ENCODE data around the gene RAB38.

DNA sequence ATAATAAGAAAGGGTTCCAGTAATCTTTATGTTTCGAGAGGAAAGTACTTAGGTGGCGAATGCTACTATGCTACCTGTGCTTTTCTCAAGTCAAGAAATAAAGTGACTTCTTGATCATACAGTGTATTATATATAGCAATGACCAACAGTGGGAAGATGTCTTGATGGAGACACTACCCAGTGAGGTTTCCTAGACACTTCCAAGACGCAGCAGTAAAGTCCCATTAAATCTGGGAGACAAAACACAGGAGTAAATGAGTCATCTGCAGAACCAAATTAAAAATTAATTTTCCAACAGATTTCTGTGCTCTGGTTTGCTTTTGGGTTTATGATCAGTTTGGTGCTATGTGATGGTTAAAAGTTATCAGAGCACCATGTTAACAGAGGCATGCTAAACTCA is 29.1 kb upstream of the RAB38 start:
- TF ChIP-seq, protein P1, sequence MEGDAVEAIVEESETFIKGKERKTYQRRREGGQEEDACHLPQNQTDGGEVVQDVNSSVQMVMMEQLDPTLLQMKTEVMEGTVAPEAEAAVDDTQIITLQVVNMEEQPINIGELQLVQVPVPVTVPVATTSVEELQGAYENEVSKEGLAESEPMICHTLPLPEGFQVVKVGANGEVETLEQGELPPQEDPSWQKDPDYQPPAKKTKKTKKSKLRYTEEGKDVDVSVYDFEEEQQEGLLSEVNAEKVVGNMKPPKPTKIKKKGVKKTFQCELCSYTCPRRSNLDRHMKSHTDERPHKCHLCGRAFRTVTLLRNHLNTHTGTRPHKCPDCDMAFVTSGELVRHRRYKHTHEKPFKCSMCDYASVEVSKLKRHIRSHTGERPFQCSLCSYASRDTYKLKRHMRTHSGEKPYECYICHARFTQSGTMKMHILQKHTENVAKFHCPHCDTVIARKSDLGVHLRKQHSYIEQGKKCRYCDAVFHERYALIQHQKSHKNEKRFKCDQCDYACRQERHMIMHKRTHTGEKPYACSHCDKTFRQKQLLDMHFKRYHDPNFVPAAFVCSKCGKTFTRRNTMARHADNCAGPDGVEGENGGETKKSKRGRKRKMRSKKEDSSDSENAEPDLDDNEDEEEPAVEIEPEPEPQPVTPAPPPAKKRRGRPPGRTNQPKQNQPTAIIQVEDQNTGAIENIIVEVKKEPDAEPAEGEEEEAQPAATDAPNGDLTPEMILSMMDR (IDR thresholded peaks at IDR 0.05): no peak
- TF ChIP-seq, protein P2, sequence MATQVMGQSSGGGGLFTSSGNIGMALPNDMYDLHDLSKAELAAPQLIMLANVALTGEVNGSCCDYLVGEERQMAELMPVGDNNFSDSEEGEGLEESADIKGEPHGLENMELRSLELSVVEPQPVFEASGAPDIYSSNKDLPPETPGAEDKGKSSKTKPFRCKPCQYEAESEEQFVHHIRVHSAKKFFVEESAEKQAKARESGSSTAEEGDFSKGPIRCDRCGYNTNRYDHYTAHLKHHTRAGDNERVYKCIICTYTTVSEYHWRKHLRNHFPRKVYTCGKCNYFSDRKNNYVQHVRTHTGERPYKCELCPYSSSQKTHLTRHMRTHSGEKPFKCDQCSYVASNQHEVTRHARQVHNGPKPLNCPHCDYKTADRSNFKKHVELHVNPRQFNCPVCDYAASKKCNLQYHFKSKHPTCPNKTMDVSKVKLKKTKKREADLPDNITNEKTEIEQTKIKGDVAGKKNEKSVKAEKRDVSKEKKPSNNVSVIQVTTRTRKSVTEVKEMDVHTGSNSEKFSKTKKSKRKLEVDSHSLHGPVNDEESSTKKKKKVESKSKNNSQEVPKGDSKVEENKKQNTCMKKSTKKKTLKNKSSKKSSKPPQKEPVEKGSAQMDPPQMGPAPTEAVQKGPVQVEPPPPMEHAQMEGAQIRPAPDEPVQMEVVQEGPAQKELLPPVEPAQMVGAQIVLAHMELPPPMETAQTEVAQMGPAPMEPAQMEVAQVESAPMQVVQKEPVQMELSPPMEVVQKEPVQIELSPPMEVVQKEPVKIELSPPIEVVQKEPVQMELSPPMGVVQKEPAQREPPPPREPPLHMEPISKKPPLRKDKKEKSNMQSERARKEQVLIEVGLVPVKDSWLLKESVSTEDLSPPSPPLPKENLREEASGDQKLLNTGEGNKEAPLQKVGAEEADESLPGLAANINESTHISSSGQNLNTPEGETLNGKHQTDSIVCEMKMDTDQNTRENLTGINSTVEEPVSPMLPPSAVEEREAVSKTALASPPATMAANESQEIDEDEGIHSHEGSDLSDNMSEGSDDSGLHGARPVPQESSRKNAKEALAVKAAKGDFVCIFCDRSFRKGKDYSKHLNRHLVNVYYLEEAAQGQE (IDR thresholded peaks at IDR 0.05; ENCODE audit: insufficient read depth in 1 of 2, low read depth in 2 of 2, low read length in 1 of 2): no peak
- TF ChIP-seq SIN3A (IDR thresholded peaks at IDR 0.05; ENCODE audit: borderline replicate concordance, insufficient read depth, low read depth, low read length) (no peak), POLR2AphosphoS5 (IDR thresholded peaks at IDR 0.05; ENCODE audit: low read depth, low read length) (no peak), TCF7L2 (IDR thresholded peaks at IDR 0.05; ENCODE audit: low read depth, low read length) (no peak)
